ENCODE measurements around the gene SEMA3C. TPM values are rescaled to one million over a fixed set of nuclear protein-coding genes. Genes with fewer than 3 reads are reported as not detected.

Gene SEMA3C
- total RNA-seq, 1 donor from 2014 or later = 266 TPM

GRCh38 chr7:80722616-80723195 lies 196.1 kb downstream of the SEMA3C start:
- no peak overlapping the region for H3K9ac ChIP-seq (ENCODE audit: low read depth in 1 of 3, low read length in 3 of 3)
- no peaks in the 10 kb centered on the region for H3K9me3 ChIP-seq (ENCODE audit: control insufficient read depth in 3 of 3, low read length in 3 of 3)
- no peak overlapping the region for H3K27ac ChIP-seq (ENCODE audit: low read depth, low read length)
- no peaks in the 10 kb centered on the region for H3K36me3 ChIP-seq (ENCODE audit: control insufficient read depth in 3 of 3, insufficient read depth in 3 of 3, low read length in 3 of 3)
- H3K27me3 ChIP-seq (ENCODE audit: control insufficient read depth in 3 of 3, insufficient read depth in 3 of 3, low read length in 3 of 3) = no peaks in the 10 kb centered on the region
- H3K4me3 ChIP-seq (ENCODE audit: low read length in 3 of 3) = no peak overlapping the region
- H3K4me1 ChIP-seq (ENCODE audit: control insufficient read depth in 3 of 3, insufficient read depth in 3 of 3, low read length in 3 of 3) = peaks cover 0 to 4% (median 0%) of the 10 kb centered on the region in 3 donors

DNA sequence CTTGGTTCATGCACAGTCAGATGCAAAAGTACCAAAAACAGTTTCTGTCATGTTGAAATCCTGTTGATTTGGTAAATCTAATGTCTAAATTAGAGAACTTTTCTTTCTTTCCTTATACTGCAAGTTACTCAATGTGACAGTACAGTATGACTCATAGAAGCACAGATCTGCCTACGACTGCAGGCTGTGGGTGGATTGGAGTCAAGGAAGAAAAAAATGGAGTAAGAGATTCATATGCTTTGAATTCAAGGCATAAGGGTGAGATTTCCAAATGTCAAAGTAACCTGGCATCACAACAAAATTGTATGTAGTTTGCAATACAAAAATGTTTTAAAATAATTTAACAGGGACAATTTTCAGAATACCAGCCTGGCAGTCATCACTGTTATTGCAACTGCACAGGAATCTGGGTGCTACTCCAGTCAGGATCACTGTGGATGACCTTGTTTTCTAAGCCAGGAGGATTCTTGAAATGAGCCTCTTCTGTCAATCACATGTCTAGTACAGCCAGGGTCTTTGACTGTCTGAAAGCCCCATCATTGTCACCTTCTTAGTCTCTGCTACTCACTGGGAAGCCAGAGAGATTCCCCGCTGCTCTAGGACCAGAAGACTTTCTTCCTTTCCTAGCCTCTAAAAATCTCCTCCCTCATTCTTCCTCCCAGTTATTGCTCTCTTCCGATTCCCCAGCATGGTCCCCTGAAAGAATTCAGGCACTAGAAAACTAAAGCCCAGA lies 196.8 kb downstream of the SEMA3C start:
- Histone ChIP-seq H3K4me1 (ENCODE audit: control insufficient read depth in 3 of 3, insufficient read depth in 3 of 3, low read length in 3 of 3) (peaks cover 0 to 4% (median 0%) of the 10 kb centered on the region in 3 donors), H3K9ac (ENCODE audit: low read depth in 1 of 3, low read length in 3 of 3) (no peak overlapping the region)

GRCh38 chr7:80720146-80720545 lies 198.7 kb downstream of the SEMA3C start:
- peaks cover 0 to 4% (median 0%) of the 10 kb centered on the region in 3 donors for H3K4me1 ChIP-seq (ENCODE audit: control insufficient read depth in 3 of 3, insufficient read depth in 3 of 3, low read length in 3 of 3)
- H3K27ac ChIP-seq (ENCODE audit: low read depth, low read length) = no peak overlapping the region
- no peak overlapping the region for H3K9ac ChIP-seq (ENCODE audit: low read depth in 1 of 3, low read length in 3 of 3)
- H3K4me3 ChIP-seq (ENCODE audit: low read length in 3 of 3) = no peak overlapping the region
- H3K36me3 ChIP-seq (ENCODE audit: control insufficient read depth in 3 of 3, insufficient read depth in 3 of 3, low read length in 3 of 3) = no peaks in the 10 kb centered on the region
- H3K27me3 ChIP-seq (ENCODE audit: control insufficient read depth in 3 of 3, insufficient read depth in 3 of 3, low read length in 3 of 3) = no peaks in the 10 kb centered on the region
- no peaks in the 10 kb centered on the region for H3K9me3 ChIP-seq (ENCODE audit: control insufficient read depth in 3 of 3, low read length in 3 of 3)

More for the DNA sequence above, 196.8 kb downstream of the SEMA3C start:
- Histone ChIP-seq H3K27ac (ENCODE audit: low read depth, low read length) (no peak overlapping the region), H3K27me3 (ENCODE audit: control insufficient read depth in 3 of 3, insufficient read depth in 3 of 3, low read length in 3 of 3) (no peaks in the 10 kb centered on the region), H3K4me3 (ENCODE audit: low read length in 3 of 3) (no peak overlapping the region), H3K36me3 (ENCODE audit: control insufficient read depth in 3 of 3, insufficient read depth in 3 of 3, low read length in 3 of 3) (no peaks in the 10 kb centered on the region), H3K9me3 (ENCODE audit: control insufficient read depth in 3 of 3, low read length in 3 of 3) (no peaks in the 10 kb centered on the region)

GRCh38 chr7:80719261-80719660 lies 199.6 kb downstream of the SEMA3C start:
- Histone ChIP-seq H3K9ac (ENCODE audit: low read depth in 1 of 3, low read length in 3 of 3) (no peak overlapping the region), H3K27ac (ENCODE audit: low read depth, low read length) (no peak overlapping the region), H3K4me1 (ENCODE audit: control insufficient read depth in 3 of 3, insufficient read depth in 3 of 3, low read length in 3 of 3) (peaks cover 0 to 4% (median 0%) of the 10 kb centered on the region in 3 donors), H3K4me3 (ENCODE audit: low read length in 3 of 3) (no peak overlapping the region), H3K36me3 (ENCODE audit: control insufficient read depth in 3 of 3, insufficient read depth in 3 of 3, low read length in 3 of 3) (no peaks in the 10 kb centered on the region), H3K9me3 (ENCODE audit: control insufficient read depth in 3 of 3, low read length in 3 of 3) (no peaks in the 10 kb centered on the region), H3K27me3 (ENCODE audit: control insufficient read depth in 3 of 3, insufficient read depth in 3 of 3, low read length in 3 of 3) (no peaks in the 10 kb centered on the region)

DNA sequence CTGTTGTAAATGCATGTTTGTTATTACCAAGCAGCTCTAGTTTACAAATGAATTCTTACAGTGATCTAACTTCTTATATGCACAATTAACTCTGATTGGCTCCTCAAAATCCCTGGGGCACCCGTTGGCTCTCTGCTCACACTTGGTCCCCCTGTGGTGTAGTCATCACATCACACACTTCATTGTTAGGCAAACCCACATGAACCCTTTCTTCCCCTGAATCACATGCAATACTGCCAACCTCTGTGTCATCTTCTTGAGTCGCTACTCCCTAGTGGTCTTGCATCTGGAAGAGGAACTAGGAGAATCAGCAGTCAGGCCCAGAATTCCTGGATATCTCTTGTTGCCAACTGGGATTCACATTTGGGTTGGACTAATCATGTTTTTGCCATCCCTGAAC lies 207.3 kb downstream of the SEMA3C start:
- H3K27me3 ChIP-seq (ENCODE audit: control insufficient read depth in 3 of 3, insufficient read depth in 3 of 3, low read length in 3 of 3) = no peaks in the 10 kb centered on the region
- H3K9me3 ChIP-seq (ENCODE audit: control insufficient read depth in 3 of 3, low read length in 3 of 3) = no peaks in the 10 kb centered on the region
- H3K4me1 ChIP-seq (ENCODE audit: control insufficient read depth in 3 of 3, insufficient read depth in 3 of 3, low read length in 3 of 3) = no peaks in the 10 kb centered on the region
- no peak overlapping the region for H3K27ac ChIP-seq (ENCODE audit: low read depth, low read length)
- no peak overlapping the region for H3K9ac ChIP-seq (ENCODE audit: low read depth in 1 of 3, low read length in 3 of 3)
- H3K4me3 ChIP-seq (ENCODE audit: low read length in 3 of 3) = no peak overlapping the region
- H3K36me3 ChIP-seq (ENCODE audit: control insufficient read depth in 3 of 3, insufficient read depth in 3 of 3, low read length in 3 of 3) = no peaks in the 10 kb centered on the region

DNA sequence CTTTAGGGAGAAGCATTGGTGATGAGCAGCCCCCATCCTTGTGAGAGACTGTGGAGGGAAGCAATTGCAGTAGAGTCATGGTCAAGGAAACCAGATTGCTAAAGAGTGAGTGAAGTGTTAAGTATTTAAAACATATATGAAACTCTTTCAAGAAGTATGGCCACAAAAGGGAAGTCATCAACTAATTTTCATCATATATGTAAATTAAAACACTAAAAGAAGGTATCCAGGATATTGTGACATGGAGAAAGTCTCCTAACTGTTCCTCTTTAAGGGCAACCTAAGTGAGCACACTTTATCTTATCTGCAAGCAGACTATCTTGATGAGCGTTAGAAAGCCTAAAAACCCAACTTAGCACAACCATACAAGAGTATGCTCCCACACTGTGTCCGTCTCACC lies 210.7 kb downstream of the SEMA3C start:
- H3K4me3 ChIP-seq (ENCODE audit: low read length in 3 of 3) = no peak overlapping the region
- H3K27me3 ChIP-seq (ENCODE audit: control insufficient read depth in 3 of 3, insufficient read depth in 3 of 3, low read length in 3 of 3) = no peaks in the 10 kb centered on the region
- H3K36me3 ChIP-seq (ENCODE audit: control insufficient read depth in 3 of 3, insufficient read depth in 3 of 3, low read length in 3 of 3) = no peaks in the 10 kb centered on the region
- H3K9me3 ChIP-seq (ENCODE audit: control insufficient read depth in 3 of 3, low read length in 3 of 3) = no peaks in the 10 kb centered on the region
- H3K4me1 ChIP-seq (ENCODE audit: control insufficient read depth in 3 of 3, insufficient read depth in 3 of 3, low read length in 3 of 3) = no peaks in the 10 kb centered on the region
- H3K27ac ChIP-seq (ENCODE audit: low read depth, low read length) = no peak overlapping the region
- H3K9ac ChIP-seq (ENCODE audit: low read depth in 1 of 3, low read length in 3 of 3) = no peak overlapping the region

DNA sequence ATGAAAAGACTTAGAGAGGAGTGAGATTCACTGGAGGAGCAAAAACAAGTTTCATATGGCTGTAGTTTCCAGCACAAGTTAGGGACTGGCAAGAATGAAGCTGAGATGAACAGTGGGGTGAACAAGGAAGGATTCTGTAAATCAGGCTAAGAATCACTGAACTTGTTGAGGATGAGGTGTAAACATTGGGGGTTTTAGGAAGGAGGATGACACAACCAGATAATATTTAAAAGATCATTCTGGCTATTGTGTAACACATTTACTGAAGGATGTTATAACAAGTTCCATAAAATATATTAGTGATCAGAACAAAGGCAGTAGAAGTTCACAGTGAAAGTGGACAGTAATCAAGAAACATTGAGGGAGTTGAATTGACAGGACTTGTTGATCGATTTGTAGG lies 211.5 kb downstream of the SEMA3C start:
- H3K9ac ChIP-seq (ENCODE audit: low read depth in 1 of 3, low read length in 3 of 3) = no peak overlapping the region

DNA sequence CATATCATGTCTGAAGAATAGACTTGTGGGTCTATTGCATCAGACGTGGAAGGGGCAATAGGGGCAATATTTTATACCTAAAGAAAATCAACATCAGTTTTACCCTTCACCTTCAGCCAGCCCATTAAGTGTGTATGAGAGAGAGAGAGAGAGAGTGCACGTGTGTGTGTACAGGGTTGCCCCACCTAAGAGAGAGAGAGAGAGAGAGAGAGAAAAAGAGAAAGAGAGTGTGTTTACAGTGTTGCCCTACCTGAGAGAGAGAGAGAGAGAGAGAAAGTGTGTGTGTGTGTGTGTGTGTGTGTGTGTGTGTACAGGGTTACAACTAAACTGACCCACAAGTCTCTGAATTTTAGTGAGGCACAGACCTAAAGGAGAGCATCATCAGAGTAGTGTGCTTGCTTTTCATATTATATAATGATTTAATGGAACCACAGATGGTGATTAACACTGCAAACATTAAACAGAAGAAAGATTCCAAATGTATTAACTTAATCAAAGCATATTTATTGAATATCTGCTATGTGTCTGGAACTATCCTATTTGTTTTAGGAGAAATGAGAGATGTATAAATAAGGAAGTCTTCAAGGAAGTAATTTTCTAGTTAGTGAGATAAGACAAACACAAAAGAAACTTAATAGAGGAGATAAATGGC lies 213.6 kb downstream of the SEMA3C start:
- Histone ChIP-seq H3K4me3 (ENCODE audit: low read length in 3 of 3) (no peak overlapping the region), H3K9me3 (ENCODE audit: control insufficient read depth in 3 of 3, low read length in 3 of 3) (no peaks in the 10 kb centered on the region), H3K36me3 (ENCODE audit: control insufficient read depth in 3 of 3, insufficient read depth in 3 of 3, low read length in 3 of 3) (no peaks in the 10 kb centered on the region), H3K4me1 (ENCODE audit: control insufficient read depth in 3 of 3, insufficient read depth in 3 of 3, low read length in 3 of 3) (no peaks in the 10 kb centered on the region), H3K9ac (ENCODE audit: low read depth in 1 of 3, low read length in 3 of 3) (no peak overlapping the region), H3K27me3 (ENCODE audit: control insufficient read depth in 3 of 3, insufficient read depth in 3 of 3, low read length in 3 of 3) (no peaks in the 10 kb centered on the region), H3K27ac (ENCODE audit: low read depth, low read length) (no peak overlapping the region)

More for the DNA sequence above, 211.5 kb downstream of the SEMA3C start:
- Histone ChIP-seq H3K27me3 (ENCODE audit: control insufficient read depth in 3 of 3, insufficient read depth in 3 of 3, low read length in 3 of 3) (no peaks in the 10 kb centered on the region), H3K4me3 (ENCODE audit: low read length in 3 of 3) (no peak overlapping the region), H3K9me3 (ENCODE audit: control insufficient read depth in 3 of 3, low read length in 3 of 3) (no peaks in the 10 kb centered on the region), H3K4me1 (ENCODE audit: control insufficient read depth in 3 of 3, insufficient read depth in 3 of 3, low read length in 3 of 3) (no peaks in the 10 kb centered on the region), H3K27ac (ENCODE audit: low read depth, low read length) (no peak overlapping the region), H3K36me3 (ENCODE audit: control insufficient read depth in 3 of 3, insufficient read depth in 3 of 3, low read length in 3 of 3) (no peaks in the 10 kb centered on the region)

GRCh38 chr7:80703272-80703671 lies 215.6 kb downstream of the SEMA3C start:
- Histone ChIP-seq H3K4me3 (ENCODE audit: low read length in 3 of 3) (no peak overlapping the region), H3K36me3 (ENCODE audit: control insufficient read depth in 3 of 3, insufficient read depth in 3 of 3, low read length in 3 of 3) (no peaks in the 10 kb centered on the region), H3K4me1 (ENCODE audit: control insufficient read depth in 3 of 3, insufficient read depth in 3 of 3, low read length in 3 of 3) (peaks cover 0 to 7% (median 0%) of the 10 kb centered on the region in 3 donors), H3K27ac (ENCODE audit: low read depth, low read length) (no peak overlapping the region), H3K9ac (ENCODE audit: low read depth in 1 of 3, low read length in 3 of 3) (no peak overlapping the region), H3K27me3 (ENCODE audit: control insufficient read depth in 3 of 3, insufficient read depth in 3 of 3, low read length in 3 of 3) (no peaks in the 10 kb centered on the region), H3K9me3 (ENCODE audit: control insufficient read depth in 3 of 3, low read length in 3 of 3) (no peaks in the 10 kb centered on the region)

DNA sequence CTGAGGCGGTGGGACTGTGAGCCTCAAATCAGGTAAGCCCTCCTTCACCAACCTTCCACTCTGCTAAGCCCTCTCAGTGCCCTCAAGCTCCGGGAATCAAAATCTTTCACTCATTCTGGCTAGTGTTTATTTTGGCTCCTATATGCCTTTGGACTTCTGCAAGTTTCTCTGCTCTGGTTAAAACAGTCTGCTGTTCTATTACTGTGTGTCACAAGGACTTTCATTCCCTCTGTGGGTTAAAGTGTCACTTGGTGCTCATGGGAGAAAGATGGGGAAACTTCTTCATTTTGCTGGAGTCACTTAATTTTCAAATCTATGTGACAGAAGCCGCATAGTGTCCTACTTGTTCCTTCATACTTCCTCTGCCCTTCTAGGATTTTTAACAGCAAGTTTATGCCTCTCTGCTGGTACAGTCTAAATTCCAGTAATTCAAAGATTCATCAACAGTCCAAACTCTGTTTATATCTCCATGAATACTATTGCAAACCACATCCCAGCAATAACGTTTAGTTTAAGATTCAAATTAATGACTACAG lies 219.1 kb downstream of the SEMA3C start:
- H3K9ac ChIP-seq (ENCODE audit: low read depth in 1 of 3, low read length in 3 of 3) = no peak overlapping the region
- peaks cover 0 to 7% (median 0%) of the 10 kb centered on the region in 3 donors for H3K4me1 ChIP-seq (ENCODE audit: control insufficient read depth in 3 of 3, insufficient read depth in 3 of 3, low read length in 3 of 3)
- H3K27ac ChIP-seq (ENCODE audit: low read depth, low read length) = no peak overlapping the region
- H3K9me3 ChIP-seq (ENCODE audit: control insufficient read depth in 3 of 3, low read length in 3 of 3) = no peaks in the 10 kb centered on the region
- no peak overlapping the region for H3K4me3 ChIP-seq (ENCODE audit: low read length in 3 of 3)
- H3K27me3 ChIP-seq (ENCODE audit: control insufficient read depth in 3 of 3, insufficient read depth in 3 of 3, low read length in 3 of 3) = no peaks in the 10 kb centered on the region
- H3K36me3 ChIP-seq (ENCODE audit: control insufficient read depth in 3 of 3, insufficient read depth in 3 of 3, low read length in 3 of 3) = no peaks in the 10 kb centered on the region

All from skeletal muscle tissue (tissue), 4 donors.